ENCODE results near the gene MUC16.

The MUC16 gene

DNA sequence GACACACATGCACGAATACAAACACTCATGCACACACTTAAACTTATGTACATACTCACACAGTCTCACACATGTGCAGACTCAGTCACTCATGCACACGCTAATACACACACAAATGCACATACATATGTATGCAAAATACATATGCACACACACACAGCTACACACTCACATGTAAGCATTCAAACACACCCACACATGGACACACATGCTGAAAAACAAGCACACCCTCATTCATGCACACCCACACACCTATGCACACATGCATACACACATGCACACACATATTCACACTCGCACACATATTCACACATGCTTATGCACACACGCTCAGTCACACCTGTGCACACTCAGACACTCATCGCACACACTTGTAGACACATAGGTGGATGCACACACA is 9.3 kb downstream of the MUC16 start:
- no peaks in the 10 kb centered on the region for H3K79me1 ChIP-seq (ENCODE audit: low read depth, low read length)
- peak overlapping the region; percentile 24 for H3K18ac ChIP-seq (ENCODE audit: low read length)
- peaks cover 0 to 3% (median 0%) of the 10 kb centered on the region in 3 experiments for H3K27me3 ChIP-seq (ENCODE audit: control insufficient read depth in 3 of 3, insufficient read depth in 3 of 3, low read depth in 1 of 3, low read length in 3 of 3)
- no peak overlapping the region for H4K8ac ChIP-seq (ENCODE audit: low read depth, low read length)
- no peak overlapping the region for H3K27ac ChIP-seq (replicated peaks; ENCODE audit: low read length)
- H4K91ac ChIP-seq (ENCODE audit: low read depth, low read length, poor library complexity): no peak overlapping the region
- peak overlapping the region; percentile 7 for H3K9ac ChIP-seq (ENCODE audit: low read depth, low read length, poor library complexity)
- H2BK120ac ChIP-seq (ENCODE audit: low read depth, low read length): no peak overlapping the region
- no peak overlapping the region for H2AFZ ChIP-seq (ENCODE audit: low read length)
- no peak overlapping the region for H2BK5ac ChIP-seq (ENCODE audit: low read length)
- peak overlapping the region in 1 of 2 donors; percentile 0 for H3K4me3 ChIP-seq (ENCODE audit: low read length in 2 of 2)
- H3K14ac ChIP-seq (ENCODE audit: low read length): peak overlapping the region; percentile 91
- no peak overlapping the region for H3K4ac ChIP-seq (ENCODE audit: low read length)
- no peaks in the 10 kb centered on the region for H3K36me3 ChIP-seq (replicated peaks in 1 of 2; ENCODE audit: control insufficient read depth in 2 of 2, insufficient read depth in 2 of 2, low read length in 2 of 2)
- no peak overlapping the region for H3K4me2 ChIP-seq (ENCODE audit: insufficient read depth, low read length, poor library complexity, severe bottlenecking)
- H2BK12ac ChIP-seq (ENCODE audit: low read length): no peak overlapping the region
- no CpG with 5 or more reads among the region's 5 CpGs for WGBS, 2 donors (ENCODE audit: extremely low coverage in 2 of 2, insufficient read length in 2 of 2, insufficient replicate concordance in 1 of 2)
- peak overlapping the region; percentile 70 for H3K23ac ChIP-seq (ENCODE audit: low read depth, low read length, poor library complexity)
- no peak overlapping the region for H2BK15ac ChIP-seq (ENCODE audit: low read length)
- H3K4me1 ChIP-seq (ENCODE audit: control insufficient read depth in 2 of 2, insufficient read depth in 1 of 2, low read depth in 1 of 2, low read length in 2 of 2): peaks cover 0 to 11% of the 10 kb centered on the region in 2 donors
- DNase-seq (ENCODE audit: low spot score): no peak
- peaks cover 0 to 2% of the 10 kb centered on the region in 2 donors for H3K9me3 ChIP-seq (replicated peaks in 1 of 2; ENCODE audit: control insufficient read depth in 2 of 2, insufficient read depth in 1 of 2, low read depth in 1 of 2, low read length in 2 of 2)
- H2AK5ac ChIP-seq (ENCODE audit: low read depth, low read length): peak overlapping the region; percentile 58

DNA sequence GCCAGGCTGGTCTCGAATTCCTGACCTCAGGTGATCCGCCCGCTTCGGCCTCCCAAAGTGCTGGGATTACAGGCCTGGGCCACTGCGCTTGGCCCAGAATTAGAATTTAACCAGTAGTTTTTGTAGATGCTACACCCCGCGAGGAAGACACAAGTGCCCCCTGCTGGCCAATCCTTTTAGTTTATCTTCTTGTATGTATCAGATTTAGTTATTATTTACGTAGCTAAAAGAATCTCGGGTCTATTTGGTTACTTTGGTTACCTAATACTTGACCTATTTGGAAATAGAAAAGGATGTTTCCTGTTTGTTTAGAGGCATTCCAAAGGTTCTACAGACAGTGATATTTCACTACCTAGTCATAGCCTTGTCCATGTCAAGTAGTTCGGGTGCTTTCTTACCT is 22.0 kb downstream of the MUC16 start:
- no peaks in the 10 kb centered on the region for H3K36me3 ChIP-seq (replicated peaks in 1 of 2; ENCODE audit: control insufficient read depth in 2 of 2, insufficient read depth in 2 of 2, low read length in 2 of 2)
- H4K91ac ChIP-seq (ENCODE audit: low read depth, low read length, poor library complexity): no peak overlapping the region
- no peaks in the 10 kb centered on the region for H3K79me1 ChIP-seq (ENCODE audit: low read depth, low read length)
- H2AFZ ChIP-seq (ENCODE audit: low read length): no peak overlapping the region
- no peak overlapping the region for H3K23ac ChIP-seq (ENCODE audit: low read depth, low read length, poor library complexity)
- no peak overlapping the region for H2AK5ac ChIP-seq (ENCODE audit: low read depth, low read length)
- no peak for DNase-seq (ENCODE audit: low spot score)
- no peaks in the 10 kb centered on the region for H3K4me1 ChIP-seq (ENCODE audit: control insufficient read depth in 2 of 2, insufficient read depth in 1 of 2, low read depth in 1 of 2, low read length in 2 of 2)
- H4K8ac ChIP-seq (ENCODE audit: low read depth, low read length): no peak overlapping the region
- H3K4me3 ChIP-seq (ENCODE audit: low read length in 2 of 2): no peak overlapping the region
- H3K18ac ChIP-seq (ENCODE audit: low read length): no peak overlapping the region
- H2BK15ac ChIP-seq (ENCODE audit: low read length): no peak overlapping the region
- no peaks in the 10 kb centered on the region for H3K9me3 ChIP-seq (replicated peaks in 1 of 2; ENCODE audit: control insufficient read depth in 2 of 2, insufficient read depth in 1 of 2, low read depth in 1 of 2, low read length in 2 of 2)
- H2BK12ac ChIP-seq (ENCODE audit: low read length): no peak overlapping the region
- no peak overlapping the region for H3K14ac ChIP-seq (ENCODE audit: low read length)
- no peak overlapping the region for H3K9ac ChIP-seq (ENCODE audit: low read depth, low read length, poor library complexity)
- no peak overlapping the region for H3K4ac ChIP-seq (ENCODE audit: low read length)
- H3K4me2 ChIP-seq (ENCODE audit: insufficient read depth, low read length, poor library complexity, severe bottlenecking): no peak overlapping the region
- no peak overlapping the region for H3K27ac ChIP-seq (replicated peaks; ENCODE audit: low read length)
- no CpG with 5 or more reads among the region's 10 CpGs for WGBS, 2 donors (ENCODE audit: extremely low coverage in 2 of 2, insufficient read length in 2 of 2, insufficient replicate concordance in 1 of 2)
- no peak overlapping the region for H2BK5ac ChIP-seq (ENCODE audit: low read length)
- H3K27me3 ChIP-seq (ENCODE audit: control insufficient read depth in 3 of 3, insufficient read depth in 3 of 3, low read depth in 1 of 3, low read length in 3 of 3): no peaks in the 10 kb centered on the region
- no peak overlapping the region for H2BK120ac ChIP-seq (ENCODE audit: low read depth, low read length)

DNA sequence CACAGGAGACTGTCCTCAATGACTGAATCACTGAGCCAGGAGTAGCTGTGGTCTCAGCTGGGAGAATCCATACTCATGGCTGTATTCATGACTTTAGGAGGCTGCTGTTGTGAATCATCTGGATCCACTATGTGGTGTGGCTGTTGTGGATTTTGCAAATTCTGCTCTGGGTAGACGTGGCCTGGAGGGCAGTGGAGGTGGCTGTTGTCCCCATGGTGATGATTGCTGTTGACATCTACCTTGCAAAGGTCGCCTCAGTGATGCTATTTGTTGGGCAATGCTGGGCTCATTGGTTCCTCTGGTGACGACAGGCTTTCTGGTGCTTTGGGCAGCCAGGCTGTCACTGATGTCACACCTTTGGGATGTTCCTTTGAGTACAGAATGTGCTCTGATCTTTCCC is 23.9 kb downstream of the MUC16 start:
- Histone ChIP-seq H3K9me3 (replicated peaks in 1 of 2; ENCODE audit: control insufficient read depth in 2 of 2, insufficient read depth in 1 of 2, low read depth in 1 of 2, low read length in 2 of 2) (no peaks in the 10 kb centered on the region), H2BK5ac (ENCODE audit: low read length) (no peak overlapping the region)

DNA sequence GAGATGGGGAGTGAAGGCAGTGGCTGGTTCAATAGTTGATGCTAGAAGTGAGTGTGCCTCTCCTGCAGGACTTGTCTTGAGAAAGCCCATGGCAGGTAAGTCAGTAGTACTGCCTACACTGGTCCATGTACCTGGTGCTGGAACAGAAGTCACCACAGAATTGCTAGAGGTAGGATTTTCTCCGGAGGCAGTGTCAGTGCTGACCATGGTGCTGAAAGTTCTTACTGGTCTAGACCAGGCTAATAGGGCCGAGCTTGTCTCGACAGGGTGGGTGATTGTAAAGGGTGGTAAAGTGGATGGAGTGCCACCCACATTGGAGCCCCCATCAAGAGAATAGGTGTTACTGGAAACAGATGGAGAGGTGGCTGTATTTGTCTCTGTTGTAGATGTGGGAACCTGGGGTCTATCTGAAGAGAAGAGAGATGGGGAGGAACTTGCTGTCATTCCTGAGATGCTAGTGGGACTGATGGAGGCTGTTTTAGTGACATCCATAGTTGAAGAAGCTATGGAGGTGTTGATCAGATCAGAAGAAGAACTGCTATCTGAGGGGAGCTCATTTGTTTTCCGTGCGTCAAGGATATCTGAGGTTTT is 36.6 kb downstream of the MUC16 start:
- Histone ChIP-seq H4K8ac (ENCODE audit: low read depth, low read length) (no peak overlapping the region), H3K23ac (ENCODE audit: low read depth, low read length, poor library complexity) (no peak overlapping the region), H3K27ac (replicated peaks; ENCODE audit: low read length) (no peak overlapping the region), H2BK12ac (ENCODE audit: low read length) (no peak overlapping the region), H3K18ac (ENCODE audit: low read length) (no peak overlapping the region), H3K4me2 (ENCODE audit: insufficient read depth, low read length, poor library complexity, severe bottlenecking) (no peak overlapping the region), H2AFZ (ENCODE audit: low read length) (no peak overlapping the region), H3K4ac (ENCODE audit: low read length) (no peak overlapping the region), H3K14ac (ENCODE audit: low read length) (no peak overlapping the region), H2BK120ac (ENCODE audit: low read depth, low read length) (no peak overlapping the region), H2BK5ac (ENCODE audit: low read length) (no peak overlapping the region), H2BK15ac (ENCODE audit: low read length) (no peak overlapping the region), H3K9me3 (replicated peaks in 1 of 2; ENCODE audit: control insufficient read depth in 2 of 2, insufficient read depth in 1 of 2, low read depth in 1 of 2, low read length in 2 of 2) (peaks cover 0 to 38% of the 10 kb centered on the region in 2 donors), H3K79me1 (ENCODE audit: low read depth, low read length) (no peaks in the 10 kb centered on the region), H3K9ac (ENCODE audit: low read depth, low read length, poor library complexity) (no peak overlapping the region), H3K4me3 (ENCODE audit: low read length in 2 of 2) (no peak overlapping the region), H2AK5ac (ENCODE audit: low read depth, low read length) (no peak overlapping the region), H3K27me3 (ENCODE audit: control insufficient read depth in 3 of 3, insufficient read depth in 3 of 3, low read depth in 1 of 3, low read length in 3 of 3) (no peaks in the 10 kb centered on the region), H4K91ac (ENCODE audit: low read depth, low read length, poor library complexity) (no peak overlapping the region), H3K36me3 (replicated peaks in 1 of 2; ENCODE audit: control insufficient read depth in 2 of 2, insufficient read depth in 2 of 2, low read length in 2 of 2) (no peaks in the 10 kb centered on the region), H3K4me1 (ENCODE audit: control insufficient read depth in 2 of 2, insufficient read depth in 1 of 2, low read depth in 1 of 2, low read length in 2 of 2) (no peaks in the 10 kb centered on the region)
- WGBS, 2 donors (ENCODE audit: extremely low coverage in 2 of 2, insufficient read length in 2 of 2, insufficient replicate concordance in 1 of 2): no CpG with 5 or more reads among the region's 5 CpGs
- DNase-seq (ENCODE audit: low spot score): no peak

More for the DNA sequence above, 23.9 kb downstream of the MUC16 start:
- H2BK120ac ChIP-seq (ENCODE audit: low read depth, low read length): no peak overlapping the region
- no peaks in the 10 kb centered on the region for H3K36me3 ChIP-seq (replicated peaks in 1 of 2; ENCODE audit: control insufficient read depth in 2 of 2, insufficient read depth in 2 of 2, low read length in 2 of 2)
- no peak overlapping the region for H2BK15ac ChIP-seq (ENCODE audit: low read length)
- H4K8ac ChIP-seq (ENCODE audit: low read depth, low read length): no peak overlapping the region
- no peak overlapping the region for H3K14ac ChIP-seq (ENCODE audit: low read length)
- H2AFZ ChIP-seq (ENCODE audit: low read length): no peak overlapping the region
- no peak overlapping the region for H2AK5ac ChIP-seq (ENCODE audit: low read depth, low read length)
- DNase-seq (ENCODE audit: low spot score): no peak
- H3K23ac ChIP-seq (ENCODE audit: low read depth, low read length, poor library complexity): no peak overlapping the region
- no peaks in the 10 kb centered on the region for H3K27me3 ChIP-seq (ENCODE audit: control insufficient read depth in 3 of 3, insufficient read depth in 3 of 3, low read depth in 1 of 3, low read length in 3 of 3)
- H3K18ac ChIP-seq (ENCODE audit: low read length): no peak overlapping the region
- no peak overlapping the region for H2BK12ac ChIP-seq (ENCODE audit: low read length)
- no peak overlapping the region for H3K4me2 ChIP-seq (ENCODE audit: insufficient read depth, low read length, poor library complexity, severe bottlenecking)
- no peaks in the 10 kb centered on the region for H3K4me1 ChIP-seq (ENCODE audit: control insufficient read depth in 2 of 2, insufficient read depth in 1 of 2, low read depth in 1 of 2, low read length in 2 of 2)
- no peak overlapping the region for H3K27ac ChIP-seq (replicated peaks; ENCODE audit: low read length)
- H3K4ac ChIP-seq (ENCODE audit: low read length): no peak overlapping the region
- H4K91ac ChIP-seq (ENCODE audit: low read depth, low read length, poor library complexity): no peak overlapping the region
- H3K4me3 ChIP-seq (ENCODE audit: low read length in 2 of 2): peak overlapping the region in 1 of 2 donors; percentile 25
- H3K79me1 ChIP-seq (ENCODE audit: low read depth, low read length): no peaks in the 10 kb centered on the region
- no peak overlapping the region for H3K9ac ChIP-seq (ENCODE audit: low read depth, low read length, poor library complexity)
- WGBS, 2 donors (ENCODE audit: extremely low coverage in 2 of 2, insufficient read length in 2 of 2, insufficient replicate concordance in 1 of 2): no CpG with 5 or more reads among the region's 3 CpGs

All from neuronal stem cell (in vitro differentiated cells).